ENCODE results near the gene PCP2. TPM values are rescaled to one million over a fixed set of nuclear protein-coding genes. Genes with fewer than 3 reads are reported as not detected.

Gene PCP2
- total and polyA plus RNA-seq, 5 donors from 2014 or later, result 0.44 to 2.4 (median 0.86) TPM; not detected in 2

DNA sequence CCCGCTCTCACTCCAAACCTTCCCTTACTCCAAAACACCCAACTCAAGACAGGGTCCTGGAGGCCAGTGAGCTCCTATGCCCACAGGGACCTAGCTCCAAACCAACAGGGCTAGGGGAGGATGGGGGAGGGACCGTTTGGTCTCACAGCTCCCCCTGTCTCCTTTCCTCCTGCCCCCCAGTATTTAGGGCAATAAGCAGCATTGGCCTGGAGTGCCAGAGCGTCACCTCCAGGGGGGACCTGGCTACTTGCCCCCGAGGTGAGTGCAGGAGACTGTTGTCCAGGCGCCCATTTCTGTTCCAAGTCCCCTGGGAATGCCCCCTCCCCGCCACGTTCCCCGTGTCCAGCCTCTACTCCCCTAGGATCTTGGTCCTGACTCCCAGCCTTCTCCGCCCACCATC lies 36.1 kb upstream of the PCP2 start:
- H3K36me3 ChIP-seq (ENCODE audit: control insufficient read depth, insufficient read depth, low read length), result no peaks in the 10 kb centered on the region
- peaks cover 3% of the 10 kb centered on the region for H3K4me1 ChIP-seq (ENCODE audit: control insufficient read depth, insufficient read depth, low read length, poor library complexity, severe bottlenecking)
- no peaks in the 10 kb centered on the region for H3K36me3 Mint-ChIP-seq
- DNase-seq (no peak), ATAC-seq (ENCODE audit: low read depth in 2 of 2) (no peak)
- peak overlapping the region in 1 of 4 donors; percentile 15 for H3K4me3 Mint-ChIP-seq
- no peaks in the 10 kb centered on the region for H3K27me3 ChIP-seq (ENCODE audit: control insufficient read depth, insufficient read depth, low read length)
- no peak overlapping the region for H3K4me3 ChIP-seq (ENCODE audit: low read depth, low read length)
- H3K27ac Mint-ChIP-seq, result no peak overlapping the region
- H3K9me3 ChIP-seq (ENCODE audit: control insufficient read depth in 2 of 2, low read length in 2 of 2), result no peaks in the 10 kb centered on the region
- H3K9me3 Mint-ChIP-seq, result no peaks in the 10 kb centered on the region
- H3K27ac ChIP-seq (ENCODE audit: insufficient read depth, low read length, poor library complexity, severe bottlenecking), result no peak overlapping the region
- H3K4me1 Mint-ChIP-seq, result peaks cover 2 to 11% (median 5%) of the 10 kb centered on the region in 4 donors
- H3K27me3 Mint-ChIP-seq, result peaks cover 54% of the 10 kb centered on the region

DNA sequence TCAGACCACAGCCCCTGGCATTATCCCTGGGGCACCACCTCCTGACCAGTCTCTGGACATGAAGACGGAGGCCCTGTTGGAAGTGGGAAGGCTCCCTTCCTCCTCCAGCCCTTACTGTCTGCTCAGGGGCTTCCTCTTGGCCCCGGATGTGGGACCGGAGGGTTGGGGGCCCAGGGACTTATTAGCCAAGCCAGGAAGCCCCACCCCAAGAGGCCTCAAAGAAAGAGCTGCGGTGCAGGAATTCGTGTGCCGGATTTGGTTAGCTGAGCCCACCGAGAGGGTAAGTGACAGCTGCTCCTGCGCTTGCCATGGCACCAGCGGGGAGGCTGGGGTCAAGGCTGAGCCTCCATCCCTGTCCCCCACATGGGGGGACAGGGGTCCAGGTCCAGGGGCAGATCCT lies 35.3 kb upstream of the PCP2 start, which contains the start of gene RETN:
Gene RETN (plus strand): TSS at position 208 of the 400 bp plus-strand sequence. CDS start 278 bp downstream, outside the sequence.
- ATAC-seq (ENCODE audit: low read depth in 2 of 2), result no peak
- H3K36me3 ChIP-seq (ENCODE audit: control insufficient read depth, insufficient read depth, low read length), result no peaks in the 10 kb centered on the region
- H3K4me3 Mint-ChIP-seq, result peak within 1 kb of the TSS in 1 of 4 donors; percentile 15

DNA sequence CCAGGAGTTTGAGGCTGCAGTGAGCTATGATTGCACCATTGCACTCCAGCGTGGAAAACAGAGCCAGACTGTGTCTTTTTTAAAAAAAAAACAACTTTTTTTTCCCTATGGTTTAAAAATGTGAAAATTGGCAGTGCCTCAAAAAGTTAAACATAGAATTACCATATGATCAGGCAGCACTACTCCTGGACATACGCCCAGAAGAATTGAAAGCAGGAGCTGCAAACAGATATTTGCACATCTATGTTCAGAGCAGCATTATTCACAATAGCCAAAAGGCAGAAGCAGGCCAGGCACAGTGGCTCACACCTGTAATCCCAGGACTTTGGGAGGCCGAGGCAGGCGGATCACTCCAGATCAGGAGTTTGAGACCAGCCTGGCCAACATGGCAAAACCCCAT lies 31.6 kb upstream of the PCP2 start:
- Histone ChIP-seq H3K4me3 (ENCODE audit: low read depth, low read length) (no peak overlapping the region), H3K4me1 (ENCODE audit: control insufficient read depth, insufficient read depth, low read length, poor library complexity, severe bottlenecking) (peaks cover under 1% of the 10 kb centered on the region), H3K27me3 (ENCODE audit: control insufficient read depth, insufficient read depth, low read length) (no peaks in the 10 kb centered on the region), H3K36me3 (ENCODE audit: control insufficient read depth, insufficient read depth, low read length) (no peaks in the 10 kb centered on the region), H3K9me3 (ENCODE audit: control insufficient read depth in 2 of 2, low read length in 2 of 2) (no peaks in the 10 kb centered on the region), H3K27ac (ENCODE audit: insufficient read depth, low read length, poor library complexity, severe bottlenecking) (no peak overlapping the region)
- no peak for DNase-seq
- Mint-ChIP-seq H3K4me3 (no peak overlapping the region), H3K9me3 (no peaks in the 10 kb centered on the region), H3K27ac (no peak overlapping the region), H3K4me1 (peaks cover 0 to under 1% (median under 1%) of the 10 kb centered on the region in 4 donors), H3K36me3 (no peaks in the 10 kb centered on the region), H3K27me3 (peaks cover 29% of the 10 kb centered on the region)
- ATAC-seq (ENCODE audit: low read depth in 2 of 2), result no peak

More for the DNA sequence above, 35.3 kb upstream of the PCP2 start, which contains the start of gene RETN:
- Mint-ChIP-seq H3K27ac (no peak within 1 kb of the TSS), H3K4me1 (peaks cover 0 to 7% (median 4%) of the 10 kb centered on the region in 4 donors), H3K27me3 (peaks cover 48% of the 10 kb centered on the region), H3K9me3 (no peaks in the 10 kb centered on the region), H3K36me3 (no peaks in the 10 kb centered on the region)
- Histone ChIP-seq H3K27ac (ENCODE audit: insufficient read depth, low read length, poor library complexity, severe bottlenecking) (no peak within 1 kb of the TSS), H3K4me1 (ENCODE audit: control insufficient read depth, insufficient read depth, low read length, poor library complexity, severe bottlenecking) (peaks cover 3% of the 10 kb centered on the region), H3K27me3 (ENCODE audit: control insufficient read depth, insufficient read depth, low read length) (no peaks in the 10 kb centered on the region), H3K9me3 (ENCODE audit: control insufficient read depth in 2 of 2, low read length in 2 of 2) (no peaks in the 10 kb centered on the region), H3K4me3 (ENCODE audit: low read depth, low read length) (no peak within 1 kb of the TSS)
- DNase-seq, result no peak

DNA sequence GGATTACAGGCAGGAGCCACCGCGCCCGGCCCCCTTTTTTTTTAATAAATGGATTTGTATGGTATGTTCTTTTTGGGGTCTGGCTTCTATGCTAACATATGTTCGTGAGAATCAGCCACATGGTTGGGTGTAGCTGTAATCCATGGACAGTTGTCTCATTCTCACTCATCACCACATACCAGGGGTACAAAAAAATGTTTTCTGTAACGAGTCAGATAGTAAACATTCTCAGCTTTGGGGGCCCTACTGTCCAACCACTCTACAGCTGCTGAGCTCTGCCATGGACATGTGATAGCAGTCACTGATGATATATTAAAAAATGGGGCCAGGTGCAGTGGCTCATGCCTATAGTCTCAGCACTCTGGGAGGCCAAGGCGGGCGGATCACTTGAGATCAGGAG lies 30.2 kb upstream of the PCP2 start:
- Histone ChIP-seq H3K36me3 (ENCODE audit: control insufficient read depth, insufficient read depth, low read length) (no peaks in the 10 kb centered on the region), H3K9me3 (ENCODE audit: control insufficient read depth in 2 of 2, low read length in 2 of 2) (no peaks in the 10 kb centered on the region), H3K4me1 (ENCODE audit: control insufficient read depth, insufficient read depth, low read length, poor library complexity, severe bottlenecking) (no peaks in the 10 kb centered on the region), H3K4me3 (ENCODE audit: low read depth, low read length) (no peak overlapping the region), H3K27ac (ENCODE audit: insufficient read depth, low read length, poor library complexity, severe bottlenecking) (no peak overlapping the region), H3K27me3 (ENCODE audit: control insufficient read depth, insufficient read depth, low read length) (no peaks in the 10 kb centered on the region)
- DNase-seq (no peak), ATAC-seq (ENCODE audit: low read depth in 2 of 2) (no peak)
- Mint-ChIP-seq H3K9me3 (no peaks in the 10 kb centered on the region), H3K27ac (peak overlapping the region in 1 of 3 donors; percentile 56), H3K4me1 (peaks cover 0 to 5% (median 0%) of the 10 kb centered on the region in 4 donors), H3K4me3 (no peak overlapping the region), H3K27me3 (peaks cover 25% of the 10 kb centered on the region), H3K36me3 (no peaks in the 10 kb centered on the region)

DNA sequence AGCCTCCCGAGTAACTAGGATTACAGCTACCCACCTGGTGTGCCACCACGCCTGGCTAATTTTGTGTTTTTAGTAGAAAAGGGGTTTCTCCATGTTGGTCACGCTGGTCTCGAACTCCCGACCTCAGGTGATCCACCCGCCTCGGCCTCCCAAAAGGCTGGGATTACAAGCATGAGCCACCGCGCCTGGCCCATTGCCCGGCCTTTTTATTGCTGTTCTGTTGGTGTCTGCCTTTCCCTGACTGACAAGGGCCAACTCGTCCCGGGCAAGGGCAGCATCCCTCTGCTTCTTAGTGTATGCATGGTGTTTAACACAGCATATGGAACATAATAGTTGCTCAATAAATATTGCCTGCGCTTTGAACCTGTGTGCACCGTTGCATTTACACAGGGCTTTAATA lies 29.1 kb upstream of the PCP2 start:
- DNase-seq (no peak), ATAC-seq (ENCODE audit: low read depth in 2 of 2) (no peak)
- H3K4me1 ChIP-seq (ENCODE audit: control insufficient read depth, insufficient read depth, low read length, poor library complexity, severe bottlenecking), result peaks cover 7% of the 10 kb centered on the region
- Mint-ChIP-seq H3K4me1 (peaks cover 6 to 14% (median 8%) of the 10 kb centered on the region in 4 donors), H3K27me3 (peaks cover 25% of the 10 kb centered on the region), H3K4me3 (peak overlapping the region in 1 of 4 donors; percentile 69), H3K36me3 (no peaks in the 10 kb centered on the region), H3K27ac (no peak overlapping the region), H3K9me3 (no peaks in the 10 kb centered on the region)
- H3K27me3 ChIP-seq (ENCODE audit: control insufficient read depth, insufficient read depth, low read length), result no peaks in the 10 kb centered on the region
- H3K27ac ChIP-seq (ENCODE audit: insufficient read depth, low read length, poor library complexity, severe bottlenecking), result no peak overlapping the region
- H3K4me3 ChIP-seq (ENCODE audit: low read depth, low read length), result no peak overlapping the region
- H3K36me3 ChIP-seq (ENCODE audit: control insufficient read depth, insufficient read depth, low read length), result no peaks in the 10 kb centered on the region
- H3K9me3 ChIP-seq (ENCODE audit: control insufficient read depth in 2 of 2, low read length in 2 of 2), result no peaks in the 10 kb centered on the region

DNA sequence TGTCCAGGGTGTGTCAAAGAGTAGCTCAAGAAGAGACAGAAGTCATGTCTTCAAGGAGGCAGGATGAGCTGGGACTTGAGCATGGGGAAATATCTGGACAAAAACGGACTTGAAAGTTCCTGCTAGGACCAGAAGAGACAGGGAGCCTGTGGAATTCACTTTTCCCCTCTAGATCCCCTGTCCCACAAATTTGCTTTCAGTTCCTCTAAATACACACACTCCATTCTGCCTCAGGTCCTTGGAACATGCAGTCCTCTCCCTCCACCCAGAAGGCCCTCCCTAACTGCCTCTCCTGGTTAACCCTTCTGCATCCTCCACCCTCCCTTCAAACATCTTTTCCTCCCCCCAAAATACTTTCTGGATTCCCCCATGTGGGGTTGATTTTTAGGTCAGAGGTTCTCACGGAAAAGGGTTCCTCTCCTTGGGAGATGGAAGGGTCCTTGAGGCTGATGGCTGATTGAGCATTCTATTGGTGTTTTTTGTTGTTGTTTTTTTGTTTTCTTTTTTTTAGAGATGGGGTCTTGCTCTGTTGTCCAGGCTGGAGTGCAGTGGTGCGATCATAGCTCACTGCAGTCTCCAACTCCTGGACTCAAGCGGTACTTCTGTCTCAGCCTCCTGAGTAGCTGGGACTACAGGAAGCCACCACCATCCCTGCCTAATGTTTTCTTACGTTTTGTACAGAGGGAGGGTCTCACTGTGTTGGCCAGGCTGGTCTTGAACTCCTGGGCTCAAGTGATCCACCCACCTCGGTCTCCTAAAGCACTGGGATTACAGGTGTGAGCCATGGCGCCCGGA lies 28.4 kb upstream of the PCP2 start:
- Histone ChIP-seq H3K36me3 (ENCODE audit: control insufficient read depth, insufficient read depth, low read length) (no peaks in the 10 kb centered on the region), H3K4me1 (ENCODE audit: control insufficient read depth, insufficient read depth, low read length, poor library complexity, severe bottlenecking) (peaks cover 14% of the 10 kb centered on the region), H3K27me3 (ENCODE audit: control insufficient read depth, insufficient read depth, low read length) (no peaks in the 10 kb centered on the region), H3K9me3 (ENCODE audit: control insufficient read depth in 2 of 2, low read length in 2 of 2) (no peaks in the 10 kb centered on the region), H3K4me3 (ENCODE audit: low read depth, low read length) (no peak overlapping the region), H3K27ac (ENCODE audit: insufficient read depth, low read length, poor library complexity, severe bottlenecking) (no peak overlapping the region)
- DNase-seq (no peak), ATAC-seq (ENCODE audit: low read depth in 2 of 2) (no peak)
- H3K36me3 Mint-ChIP-seq, result no peaks in the 10 kb centered on the region
- H3K9me3 Mint-ChIP-seq, result no peaks in the 10 kb centered on the region
- H3K4me3 Mint-ChIP-seq, result peak overlapping the region in 1 of 4 donors; percentile 38
- H3K27ac Mint-ChIP-seq, result peak overlapping the region in 1 of 3 donors; percentile 64
- H3K27me3 Mint-ChIP-seq, result peaks cover 22% of the 10 kb centered on the region
- H3K4me1 Mint-ChIP-seq, result peaks cover 6 to 21% (median 12%) of the 10 kb centered on the region in 4 donors

DNA sequence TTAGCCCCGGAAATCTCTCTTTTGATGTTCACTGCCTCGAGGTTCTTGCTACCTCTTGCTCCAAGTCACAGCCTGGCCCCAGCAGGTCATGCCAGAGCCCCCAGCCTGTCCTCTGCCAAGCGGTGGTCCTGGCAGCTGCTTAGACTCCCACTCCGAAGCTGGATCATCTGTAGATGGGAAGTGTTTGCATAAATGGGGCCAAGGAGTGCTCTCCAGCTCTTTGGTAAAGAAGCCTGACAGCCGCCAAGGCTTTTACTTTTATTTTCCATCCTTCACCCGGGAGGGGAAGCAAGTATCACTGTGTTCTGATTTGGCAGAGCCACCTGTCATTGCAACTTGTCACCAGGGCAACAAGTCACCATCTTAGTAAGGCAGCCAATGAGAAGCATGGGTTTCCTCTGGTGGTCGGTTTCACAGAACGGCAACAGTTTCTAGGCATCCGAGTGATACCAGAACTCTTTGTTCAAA lies 24.7 kb upstream of the PCP2 start:
- peak overlapping the region; percentile 67 for H3K27ac ChIP-seq (ENCODE audit: insufficient read depth, low read length, poor library complexity, severe bottlenecking)
- H3K9me3 ChIP-seq (ENCODE audit: control insufficient read depth in 2 of 2, low read length in 2 of 2), result no peaks in the 10 kb centered on the region
- H3K27me3 ChIP-seq (ENCODE audit: control insufficient read depth, insufficient read depth, low read length), result no peaks in the 10 kb centered on the region
- no peaks in the 10 kb centered on the region for H3K36me3 Mint-ChIP-seq
- peaks cover 6 to 22% (median 14%) of the 10 kb centered on the region in 4 donors for H3K4me1 Mint-ChIP-seq
- peaks cover 14% of the 10 kb centered on the region for H3K4me1 ChIP-seq (ENCODE audit: control insufficient read depth, insufficient read depth, low read length, poor library complexity, severe bottlenecking)
- H3K27me3 Mint-ChIP-seq, result peaks cover 6% of the 10 kb centered on the region
- H3K27ac Mint-ChIP-seq, result peak overlapping the region; percentile 34 to 91 (median 53)
- H3K9me3 Mint-ChIP-seq, result no peaks in the 10 kb centered on the region
- peak overlapping the region; percentile 36 to 79 (median 78) for H3K4me3 Mint-ChIP-seq
- ATAC-seq (ENCODE audit: low read depth in 2 of 2), result peak; percentile 89 to 92
- H3K4me3 ChIP-seq (ENCODE audit: low read depth, low read length), result peak overlapping the region; percentile 52
- no peaks in the 10 kb centered on the region for H3K36me3 ChIP-seq (ENCODE audit: control insufficient read depth, insufficient read depth, low read length)
- DNase-seq, result peak; percentile 20 to 92 (median 63)

All from CD4-positive, CD25-positive, alpha-beta regulatory T cell (primary cell).